ENCODE measurements around the gene OTOGL.

- no peak for TF ChIP-seq CTCF (IDR thresholded peaks at IDR 0.05; ENCODE audit: low read depth, low read length, poor library complexity, severe bottlenecking)
- no peak for TF ChIP-seq EZH2phosphoT487 (IDR thresholded peaks at IDR 0.05; ENCODE audit: borderline replicate concordance, low read length)
Measured at GRCh38 chr12:80268924-80269749, 169.8 kb downstream of the OTOGL start.
